IMR-90 (cell line): ENCODE results near the gene SLC25A11. TPM values are rescaled to one million over a fixed set of nuclear protein-coding genes. Genes with fewer than 3 reads are reported as not detected.

Experiments
- ATAC-seq: fragments of 200-7000 bp; cut with Tn5 transposase; 2 replicates; pipeline ENCODE4 v1.9.1; 2020; ENCODE audit warnings: low read depth, mild to moderate bottlenecking, moderate library complexity
- BruUV-seq: library from RNA; stranded (reverse); fragments of 400-500 nt; replicated peaks from 2 replicates; lab custom pipeline; 2021; lab: Mats Ljungman, UMichigan
- CTCF ChIA-PET: fragments of 300-600 bp; formaldehyde crosslinking; extraction: SDS; loops from one replicate; lab custom pipeline; 2021; ENCODE audit warnings: antibody characterized with exemption; lab: Yijun Ruan, JAX
- POLR2A ChIA-PET: fragments of 300-600 bp; sonication (Branson Sonifier 250); formaldehyde crosslinking; loops from one replicate; lab custom pipeline; 2022; ENCODE audit warnings: antibody characterized with exemption; ENCODE audit not compliant: unreplicated experiment; lab: Charles Lee
- DNase-seq: peaks from one replicate; pipeline ENCODE4 v3.0.0; 2013
- H2AFZ ChIP-seq: replicated peaks from 2 replicates; pipeline ENCODE3; 2013; ENCODE audit warnings: low read length, mild to moderate bottlenecking; ENCODE audit not compliant: poor library complexity
- H2AK5ac ChIP-seq: 2 replicates; pipeline ENCODE4 v1.6.1; 2013; ENCODE audit warnings: low read depth, low read length, inconsistent platforms
- H2AK9ac ChIP-seq: replicated peaks from 2 replicates; pipeline ENCODE3; 2013; ENCODE audit warnings: mild to moderate bottlenecking, low read depth, low read length, moderate library complexity; ENCODE audit not compliant: poor library complexity
- H2BK120ac ChIP-seq: 2 replicates; pipeline ENCODE4 v1.6.1; 2013; ENCODE audit warnings: low read depth, low read length, inconsistent platforms
- H2BK15ac ChIP-seq: 3 replicates; pipeline ENCODE4 v1.6.1; 2013; ENCODE audit warnings: low read depth, low read length, inconsistent platforms
- H2BK20ac ChIP-seq: 2 replicates; pipeline ENCODE4 v1.6.1; 2013; ENCODE audit warnings: low read depth, mild to moderate bottlenecking, inconsistent platforms, low read length, moderate library complexity
- H2BK5ac ChIP-seq: 2 replicates; pipeline ENCODE4 v1.6.1; 2013; ENCODE audit warnings: mild to moderate bottlenecking, low read depth, low read length, inconsistent platforms; ENCODE audit not compliant: poor library complexity, severe bottlenecking
- H3K14ac ChIP-seq: replicated peaks from 2 replicates; pipeline ENCODE4 v1.6.1; 2013; ENCODE audit warnings: low read depth, low read length, inconsistent platforms
- H3K18ac ChIP-seq: 2 replicates; pipeline ENCODE4 v1.6.1; 2013; ENCODE audit warnings: low read depth, low read length, control low read depth
- H3K23ac ChIP-seq: 2 replicates; pipeline ENCODE4 v1.6.1; 2013; ENCODE audit warnings: low read depth, low read length, inconsistent platforms
- H3K27ac ChIP-seq: 2 replicates; pipeline ENCODE4 v1.5.1; 2013; ENCODE audit warnings: mild to moderate bottlenecking, control low read depth, low read length; ENCODE audit not compliant: insufficient read depth
- H3K27me3 ChIP-seq: 2 replicates; pipeline ENCODE4 v1.6.1; 2013; ENCODE audit warnings: low read length; ENCODE audit not compliant: control insufficient read depth, insufficient read depth
- H3K36me3 ChIP-seq: 2 replicates; pipeline ENCODE4 v1.6.1; 2013; ENCODE audit warnings: low read length, mixed read lengths; ENCODE audit not compliant: control insufficient read depth, insufficient read depth
- H3K4ac ChIP-seq: 2 replicates; pipeline ENCODE4 v1.6.1; 2013; ENCODE audit warnings: low read depth, low read length, inconsistent platforms
- H3K4me1 ChIP-seq: 2 replicates; pipeline ENCODE4 v1.6.1; 2013; ENCODE audit warnings: low read length, mixed read lengths; ENCODE audit not compliant: control insufficient read depth, insufficient read depth
- H3K4me2 ChIP-seq: 2 replicates; pipeline ENCODE4 v1.6.1; 2013; ENCODE audit warnings: low read depth, mild to moderate bottlenecking, control low read depth, low read length, moderate library complexity
- H3K4me3 ChIP-seq: 2 replicates; pipeline ENCODE4 v1.5.1; 2013; ENCODE audit warnings: low read depth, mild to moderate bottlenecking, control low read depth, low read length, moderate library complexity; ENCODE audit not compliant: insufficient read depth
- H3K56ac ChIP-seq: 2 replicates; pipeline ENCODE4 v1.6.1; 2013; ENCODE audit warnings: low read length, inconsistent platforms; ENCODE audit not compliant: insufficient read depth; ENCODE audit errors: extremely low read depth
- H3K79me1 ChIP-seq, 2 experiments: 2 replicates each; pipeline ENCODE4 v1.6.1; 2013; ENCODE audit warnings: low read length in 2 of 2, inconsistent platforms in 1 of 2, low read depth in 1 of 2
- H3K9ac ChIP-seq: 2 replicates; pipeline ENCODE4 v1.6.1; 2013; ENCODE audit warnings: low read depth, low read length, control low read depth
- H3K9me1 ChIP-seq: 2 replicates; pipeline ENCODE4 v1.6.1; 2013; ENCODE audit warnings: low read length, inconsistent platforms; ENCODE audit not compliant: insufficient read depth
- H3K9me3 ChIP-seq: 2 replicates; pipeline ENCODE4 v1.6.1; 2013; ENCODE audit warnings: low read length; ENCODE audit not compliant: control insufficient read depth, insufficient read depth
- H4K20me1 ChIP-seq: 2 replicates; pipeline ENCODE4 v1.6.1; 2013; ENCODE audit warnings: low read length, inconsistent platforms; ENCODE audit not compliant: insufficient read depth
- H4K5ac ChIP-seq: 2 replicates; pipeline ENCODE4 v1.6.1; 2013; ENCODE audit warnings: mild to moderate bottlenecking, low read depth, low read length, control low read depth
- H4K8ac ChIP-seq, 2 experiments: 2 replicates each; pipeline ENCODE4 v1.6.1; 2013; ENCODE audit warnings: low read depth in 2 of 2, low read length in 2 of 2, control low read depth in 1 of 2, inconsistent platforms in 1 of 2
- H4K91ac ChIP-seq: 2 replicates; pipeline ENCODE4 v1.6.1; 2013; ENCODE audit warnings: low read depth, low read length, inconsistent platforms; ENCODE audit not compliant: insufficient read depth
- BHLHE40 ChIP-seq: fragments of 150-350 bp; IDR thresholded peaks from 2 replicates; pipeline ENCODE4 v1.6.1; 2016; ENCODE audit warnings: mild to moderate bottlenecking, low read depth, low read length
- CEBPB ChIP-seq: IDR thresholded peaks from 2 replicates; pipeline ENCODE4 v1.6.1; 2012; ENCODE audit warnings: low read depth, low read length, improper control_type of control experiment
- CHD1 ChIP-seq: IDR thresholded peaks from 2 replicates; pipeline ENCODE4 v1.6.1; 2012; ENCODE audit warnings: low read depth, low read length, improper control_type of control experiment
- FOS ChIP-seq: fragments of 150-350 bp; IDR thresholded peaks from 2 replicates; pipeline ENCODE4 v1.6.1; 2016; ENCODE audit warnings: low read depth, low read length
- MAFK ChIP-seq: IDR thresholded peaks from 2 replicates; pipeline ENCODE4 v1.6.1; 2012; ENCODE audit warnings: low read depth, low read length, improper control_type of control experiment
- MAZ ChIP-seq: IDR thresholded peaks from 2 replicates; pipeline ENCODE4 v1.6.1; 2012; ENCODE audit warnings: low read depth, mild to moderate bottlenecking, low read length, improper control_type of control experiment, moderate library complexity, borderline replicate concordance
- MXI1 ChIP-seq: IDR thresholded peaks from 2 replicates; pipeline ENCODE4 v1.6.1; 2012; ENCODE audit warnings: low read depth, mild to moderate bottlenecking, low read length, moderate library complexity, borderline replicate concordance
- NFE2L2 ChIP-seq: fragments of 150-350 bp; IDR thresholded peaks from 2 replicates; pipeline ENCODE4 v1.6.1; 2016; ENCODE audit warnings: low read depth, mild to moderate bottlenecking, low read length
- POLR2A ChIP-seq: IDR thresholded peaks from 2 replicates; pipeline ENCODE4 v1.6.1; 2012; ENCODE audit warnings: mild to moderate bottlenecking, low read depth, low read length
- RCOR1 ChIP-seq: IDR thresholded peaks from 2 replicates; pipeline ENCODE4 v1.6.1; 2012; ENCODE audit warnings: mild to moderate bottlenecking, low read length, improper control_type of control experiment; ENCODE audit not compliant: insufficient replicate concordance
- RFX5 ChIP-seq: IDR thresholded peaks from 2 replicates; pipeline ENCODE4 v1.8.0; 2012; ENCODE audit warnings: low read depth, mild to moderate bottlenecking, low read length, moderate library complexity
- SMC3 ChIP-seq: fragments of 150-350 bp; IDR thresholded peaks from 2 replicates; pipeline ENCODE4 v1.6.1; 2016; ENCODE audit warnings: low read depth, mild to moderate bottlenecking, antibody characterized with exemption, low read length, moderate library complexity
- WGBS, 2 experiments: methylation state at CpG; one replicate each; pipeline versions ENCODE4 v1.1.5 to v1.1.7; 2013; ENCODE audit warnings: missing lambda C conversion rate in 2 of 2; ENCODE audit not compliant: insufficient read length in 1 of 2; ENCODE audit errors: extremely low coverage in 2 of 2; 5-methylcytosine and 5-hydroxymethylcytosine counted together
- dilution Hi-C: fragments of 300-500 bp; cut with HindIII; formaldehyde crosslinking; loops from one replicate; pipeline ENCODE4 v1.14.3; 2018; ENCODE audit warnings: low sequenced_read_pairs; ENCODE audit not compliant: unreplicated experiment
- in situ Hi-C: fragments of 300-500 bp; cut with MboI; formaldehyde crosslinking; loops from 3 replicates; pipeline ENCODE4 v1.14.3; 2019; ENCODE audit warnings: low sequenced_read_pairs, inconsistent platforms, mixed read lengths
- intact Hi-C: fragments of 100-400 bp; cut with micrococcal nuclease; formaldehyde crosslinking; loops from 2 replicates; pipeline ENCODE4 v1.10.0; 2022
- polyA plus RNA-seq, 3 experiments: library from polyadenylated mRNA; depleted of rRNA; stranded (reverse); fragments of >200 nt; gene quantifications; 2 replicates each; pipeline ENCODE4 v1.2.3, GENCODE V29; 2012; ENCODE audit warnings: low replicate concordance in 1 of 3
- total RNA-seq: library from RNA; depleted of rRNA; stranded (reverse); fragments of >200 nt; gene quantifications from 2 replicates; pipeline ENCODE4 v1.2.3, GENCODE V29; 2012
- TF ChIP-seq, protein P1 (sequence below): conservative IDR thresholded peaks from 2 replicates; pipeline ENCODE4 v1.5.1; 2012; ENCODE audit warnings: mild to moderate bottlenecking, low read depth, low read length, improper control_type of control experiment
- TF ChIP-seq, protein P2 (sequence below): fragments of 150-350 bp; IDR thresholded peaks from 2 replicates; pipeline ENCODE4 v1.6.1; 2017; ENCODE audit warnings: mild to moderate bottlenecking, antibody characterized with exemption, low read length, low read depth

The SLC25A11 gene
- total and polyA plus RNA-seq, 2 of the 4 experiments (the other 2 are of a cell fraction): 35.0 to 62.2 TPM

DNA sequence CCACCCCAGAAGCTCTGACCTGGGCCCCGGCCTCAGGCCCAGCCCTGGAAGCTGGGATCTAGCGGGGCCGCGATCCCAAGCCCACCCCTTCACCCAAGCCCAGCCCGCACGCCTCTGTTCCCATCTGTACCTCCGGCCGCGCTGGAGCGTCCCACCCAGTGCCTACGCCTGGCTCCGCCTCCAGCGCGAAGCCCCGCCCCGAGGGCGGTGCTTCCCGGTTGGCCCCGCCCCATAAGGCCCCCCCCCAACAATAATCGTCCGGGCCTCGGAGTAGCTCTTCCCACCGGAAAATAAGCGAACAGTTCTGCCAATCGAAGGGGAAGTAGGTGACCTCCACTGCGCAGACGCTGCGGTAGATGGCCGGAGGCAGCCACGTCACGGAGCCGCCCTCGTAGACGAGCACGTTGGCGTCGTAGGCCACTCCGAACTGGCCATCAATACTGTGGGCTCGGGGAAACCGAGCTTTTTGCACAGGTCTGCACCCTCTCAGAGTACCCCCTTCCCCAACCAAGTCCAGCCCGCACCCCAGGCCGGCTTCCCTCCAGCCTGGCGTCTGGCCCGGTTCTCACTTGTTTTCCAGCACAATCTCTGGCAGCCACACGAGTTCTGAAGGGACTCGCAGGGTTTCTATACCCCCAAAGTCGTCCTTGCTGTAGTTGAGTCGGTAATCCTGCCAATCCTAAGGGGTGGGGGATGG lies 38.0 kb downstream of the SLC25A11 start:
- Histone ChIP-seq H3K9me1 (peaks cover 4% of the 10 kb centered on the region; the same call in 1 of the 2 replicates), H2AK9ac (no peak overlapping the region), H3K79me1 (no peaks in the 10 kb centered on the region), H4K20me1 (no peaks in the 10 kb centered on the region; the same call in 1 of the 2 replicates), H3K4me1 (no peaks in the 10 kb centered on the region), H3K4me2 (no peak overlapping the region), H2BK120ac (no peak overlapping the region), H3K27ac (no peak overlapping the region), H3K56ac (no peak overlapping the region), H3K14ac (no peak overlapping the region), H2AFZ (peak overlapping the region; percentile 10), H3K18ac (no peak overlapping the region), H2BK20ac (no peak overlapping the region), H3K4ac (no peak overlapping the region), H4K5ac (no peak overlapping the region), H3K36me3 (peaks cover 9% of the 10 kb centered on the region), H4K91ac (no peak overlapping the region), H2BK15ac (no peak overlapping the region), H3K9ac (no peak overlapping the region), H4K8ac (no peak overlapping the region), H2AK5ac (no peak overlapping the region), H3K4me3 (no peak overlapping the region), H2BK5ac (no peak overlapping the region), H3K9me3 (no peaks in the 10 kb centered on the region; the same call in 1 of the 2 replicates), H3K27me3 (peaks cover 2% of the 10 kb centered on the region; the same call in 1 of the 2 replicates), H3K23ac (no peak overlapping the region)
- DNase-seq (no peak), ATAC-seq (no peak)
- ChIA-PET POLR2A (no interaction called here), CTCF (no interaction called here)
- 54% methylated on average over 39 of the region's 48 CpGs; no CpG with 5 or more reads in 1 of the 2 experiments for WGBS, 2 experiments
- TF ChIP-seq RCOR1: no peak
- TF ChIP-seq MXI1: no peak
- TF ChIP-seq BHLHE40: no peak
- no peak for TF ChIP-seq FOS
- TF ChIP-seq SMC3: no peak
- TF ChIP-seq CHD1: no peak
- TF ChIP-seq, protein P1, sequence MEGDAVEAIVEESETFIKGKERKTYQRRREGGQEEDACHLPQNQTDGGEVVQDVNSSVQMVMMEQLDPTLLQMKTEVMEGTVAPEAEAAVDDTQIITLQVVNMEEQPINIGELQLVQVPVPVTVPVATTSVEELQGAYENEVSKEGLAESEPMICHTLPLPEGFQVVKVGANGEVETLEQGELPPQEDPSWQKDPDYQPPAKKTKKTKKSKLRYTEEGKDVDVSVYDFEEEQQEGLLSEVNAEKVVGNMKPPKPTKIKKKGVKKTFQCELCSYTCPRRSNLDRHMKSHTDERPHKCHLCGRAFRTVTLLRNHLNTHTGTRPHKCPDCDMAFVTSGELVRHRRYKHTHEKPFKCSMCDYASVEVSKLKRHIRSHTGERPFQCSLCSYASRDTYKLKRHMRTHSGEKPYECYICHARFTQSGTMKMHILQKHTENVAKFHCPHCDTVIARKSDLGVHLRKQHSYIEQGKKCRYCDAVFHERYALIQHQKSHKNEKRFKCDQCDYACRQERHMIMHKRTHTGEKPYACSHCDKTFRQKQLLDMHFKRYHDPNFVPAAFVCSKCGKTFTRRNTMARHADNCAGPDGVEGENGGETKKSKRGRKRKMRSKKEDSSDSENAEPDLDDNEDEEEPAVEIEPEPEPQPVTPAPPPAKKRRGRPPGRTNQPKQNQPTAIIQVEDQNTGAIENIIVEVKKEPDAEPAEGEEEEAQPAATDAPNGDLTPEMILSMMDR: no peak
- TF ChIP-seq, protein P2, sequence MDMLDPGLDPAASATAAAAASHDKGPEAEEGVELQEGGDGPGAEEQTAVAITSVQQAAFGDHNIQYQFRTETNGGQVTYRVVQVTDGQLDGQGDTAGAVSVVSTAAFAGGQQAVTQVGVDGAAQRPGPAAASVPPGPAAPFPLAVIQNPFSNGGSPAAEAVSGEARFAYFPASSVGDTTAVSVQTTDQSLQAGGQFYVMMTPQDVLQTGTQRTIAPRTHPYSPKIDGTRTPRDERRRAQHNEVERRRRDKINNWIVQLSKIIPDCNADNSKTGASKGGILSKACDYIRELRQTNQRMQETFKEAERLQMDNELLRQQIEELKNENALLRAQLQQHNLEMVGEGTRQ: no peak
- no peak for TF ChIP-seq NFE2L2
- TF ChIP-seq POLR2A: no peak
- no peak for TF ChIP-seq CEBPB
- TF ChIP-seq MAFK: no peak
- no peak for TF ChIP-seq RFX5
- no peak for TF ChIP-seq MAZ
- in situ Hi-C loops: no loop called here
- dilution Hi-C loops: no loop called here
- intact Hi-C loops: no loop called here
- no TSS peak for BruUV-seq
